NK-92 (cell line): ENCODE results near the gene IQSEC1.

Experiments
- DNase-seq: peaks from one replicate; lab custom pipeline; 2025; ENCODE audit not compliant: unreplicated experiment; lab: John Stamatoyannopoulos, UW

The IQSEC1 gene

GRCh38 chr3:13107661-13108060 is 34.4 kb upstream of the IQSEC1 start:
- DNase-seq = no peak

GRCh38 chr3:13106308-13107001 is 33.2 kb upstream of the IQSEC1 start:
- no peak for DNase-seq

GRCh38 chr3:13105896-13106250 is 32.6 kb upstream of the IQSEC1 start:
- DNase-seq = no peak

- DNase-seq = no peak
Measured at GRCh38 chr3:13105181-13105895, 32.1 kb upstream of the IQSEC1 start.

GRCh38 chr3:13104511-13104910 is 31.3 kb upstream of the IQSEC1 start:
- no peak for DNase-seq

- DNase-seq = no peak
Measured at GRCh38 chr3:13103416-13104058, 30.3 kb upstream of the IQSEC1 start.

GRCh38 chr3:13102386-13103345 is 29.4 kb upstream of the IQSEC1 start:
- DNase-seq = no peak

- DNase-seq = no peak
Measured at GRCh38 chr3:13099707-13100106, 26.5 kb upstream of the IQSEC1 start.

- DNase-seq = no peak
Measured at GRCh38 chr3:13098192-13098988, 25.2 kb upstream of the IQSEC1 start.

- no peak for DNase-seq
Measured at GRCh38 chr3:13096356-13096755, 23.1 kb upstream of the IQSEC1 start.

GRCh38 chr3:13095408-13095937 is 22.2 kb upstream of the IQSEC1 start:
- no peak for DNase-seq

- DNase-seq = no peak
Measured at GRCh38 chr3:13093687-13094086, 20.5 kb upstream of the IQSEC1 start.

- no peak for DNase-seq
Measured at GRCh38 chr3:13092621-13093617, 19.7 kb upstream of the IQSEC1 start.

- no peak for DNase-seq
Measured at GRCh38 chr3:13091898-13092611, 18.8 kb upstream of the IQSEC1 start.

- no peak for DNase-seq
Measured at GRCh38 chr3:13088028-13089006, 15.1 kb upstream of the IQSEC1 start.

GRCh38 chr3:13087320-13087990 is 14.2 kb upstream of the IQSEC1 start:
- no peak for DNase-seq
